ENCODE data around the gene CISD3. TPM values are rescaled to one million over a fixed set of nuclear protein-coding genes. Genes with fewer than 3 reads are reported as not detected.

CISD3 gene
- total and polyA plus RNA-seq, 10 of the 15 experiments (the other 5 are each of a cell fraction or from before 2014, with no cell fraction given), result 2.6 to 38.1 (median 8.1) TPM

- TF ChIP-seq, protein P1, sequence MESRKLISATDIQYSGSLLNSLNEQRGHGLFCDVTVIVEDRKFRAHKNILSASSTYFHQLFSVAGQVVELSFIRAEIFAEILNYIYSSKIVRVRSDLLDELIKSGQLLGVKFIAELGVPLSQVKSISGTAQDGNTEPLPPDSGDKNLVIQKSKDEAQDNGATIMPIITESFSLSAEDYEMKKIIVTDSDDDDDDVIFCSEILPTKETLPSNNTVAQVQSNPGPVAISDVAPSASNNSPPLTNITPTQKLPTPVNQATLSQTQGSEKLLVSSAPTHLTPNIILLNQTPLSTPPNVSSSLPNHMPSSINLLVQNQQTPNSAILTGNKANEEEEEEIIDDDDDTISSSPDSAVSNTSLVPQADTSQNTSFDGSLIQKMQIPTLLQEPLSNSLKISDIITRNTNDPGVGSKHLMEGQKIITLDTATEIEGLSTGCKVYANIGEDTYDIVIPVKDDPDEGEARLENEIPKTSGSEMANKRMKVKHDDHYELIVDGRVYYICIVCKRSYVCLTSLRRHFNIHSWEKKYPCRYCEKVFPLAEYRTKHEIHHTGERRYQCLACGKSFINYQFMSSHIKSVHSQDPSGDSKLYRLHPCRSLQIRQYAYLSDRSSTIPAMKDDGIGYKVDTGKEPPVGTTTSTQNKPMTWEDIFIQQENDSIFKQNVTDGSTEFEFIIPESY (IDR thresholded peaks at IDR 0.05), result no peak
- TF ChIP-seq SRF (IDR thresholded peaks at IDR 0.05; ENCODE audit: low read depth in 2 of 2, low read length in 2 of 2) (no peak), SREBF2 (IDR thresholded peaks at IDR 0.05; ENCODE audit: low read length) (no peak), SMC3 (IDR thresholded peaks at IDR 0.05; ENCODE audit: borderline replicate concordance, low read length) (peak; percentile 77), EP300 (IDR thresholded peaks at IDR 0.05; ENCODE audit: borderline replicate concordance in 1 of 2, control insufficient read depth in 1 of 2, low read depth in 2 of 2, low read length in 2 of 2) (no peak), IKZF1 (conservative IDR thresholded peaks at IDR 0.05) (no peak), NKRF (conservative IDR thresholded peaks at IDR 0.05) (no peak), PKNOX1 (IDR thresholded peaks at IDR 0.05) (no peak), NBN (IDR thresholded peaks at IDR 0.05) (0 out of 2 replicates have a peak, but pooled peaks have one; percentile 26), SIX5 (IDR thresholded peaks at IDR 0.05; ENCODE audit: low read depth, low read length, severe bottlenecking) (no peak), NR2C2 (IDR thresholded peaks at IDR 0.05; ENCODE audit: borderline replicate concordance, control insufficient read depth, insufficient read length, low read depth) (no peak), FOXM1 (IDR thresholded peaks at IDR 0.05; ENCODE audit: low read depth, low read length) (no peak), SMAD1 (IDR thresholded peaks at IDR 0.05; ENCODE audit: low read depth, partially characterized antibody) (no peak), RAD21 (IDR thresholded peaks at IDR 0.05; ENCODE audit: insufficient read depth, low read depth, low read length) (peak; percentile 75), ZNF384 (IDR thresholded peaks at IDR 0.05; ENCODE audit: borderline replicate concordance, low read depth, low read length) (no peak), MEF2B (IDR thresholded peaks at IDR 0.05; ENCODE audit: partially characterized antibody, poor library complexity, severe bottlenecking) (peak; percentile 19), EGR1 (IDR thresholded peaks at IDR 0.05; ENCODE audit: borderline replicate concordance in 1 of 2, low read depth in 2 of 2, low read length in 2 of 2) (no peak)
- TF ChIP-seq, protein P2, sequence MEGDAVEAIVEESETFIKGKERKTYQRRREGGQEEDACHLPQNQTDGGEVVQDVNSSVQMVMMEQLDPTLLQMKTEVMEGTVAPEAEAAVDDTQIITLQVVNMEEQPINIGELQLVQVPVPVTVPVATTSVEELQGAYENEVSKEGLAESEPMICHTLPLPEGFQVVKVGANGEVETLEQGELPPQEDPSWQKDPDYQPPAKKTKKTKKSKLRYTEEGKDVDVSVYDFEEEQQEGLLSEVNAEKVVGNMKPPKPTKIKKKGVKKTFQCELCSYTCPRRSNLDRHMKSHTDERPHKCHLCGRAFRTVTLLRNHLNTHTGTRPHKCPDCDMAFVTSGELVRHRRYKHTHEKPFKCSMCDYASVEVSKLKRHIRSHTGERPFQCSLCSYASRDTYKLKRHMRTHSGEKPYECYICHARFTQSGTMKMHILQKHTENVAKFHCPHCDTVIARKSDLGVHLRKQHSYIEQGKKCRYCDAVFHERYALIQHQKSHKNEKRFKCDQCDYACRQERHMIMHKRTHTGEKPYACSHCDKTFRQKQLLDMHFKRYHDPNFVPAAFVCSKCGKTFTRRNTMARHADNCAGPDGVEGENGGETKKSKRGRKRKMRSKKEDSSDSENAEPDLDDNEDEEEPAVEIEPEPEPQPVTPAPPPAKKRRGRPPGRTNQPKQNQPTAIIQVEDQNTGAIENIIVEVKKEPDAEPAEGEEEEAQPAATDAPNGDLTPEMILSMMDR (IDR thresholded peaks at IDR 0.05 in 2 of 3, conservative IDR thresholded peaks at IDR 0.05 in 1 of 3; ENCODE audit: control insufficient read depth in 2 of 3, extremely low read depth in 1 of 3, insufficient read depth in 1 of 3, low read depth in 3 of 3, low read length in 3 of 3), result peak; percentile 92 to 96 (median 95); a peak in 5 of 6 replicates
- TF ChIP-seq, protein P3, sequence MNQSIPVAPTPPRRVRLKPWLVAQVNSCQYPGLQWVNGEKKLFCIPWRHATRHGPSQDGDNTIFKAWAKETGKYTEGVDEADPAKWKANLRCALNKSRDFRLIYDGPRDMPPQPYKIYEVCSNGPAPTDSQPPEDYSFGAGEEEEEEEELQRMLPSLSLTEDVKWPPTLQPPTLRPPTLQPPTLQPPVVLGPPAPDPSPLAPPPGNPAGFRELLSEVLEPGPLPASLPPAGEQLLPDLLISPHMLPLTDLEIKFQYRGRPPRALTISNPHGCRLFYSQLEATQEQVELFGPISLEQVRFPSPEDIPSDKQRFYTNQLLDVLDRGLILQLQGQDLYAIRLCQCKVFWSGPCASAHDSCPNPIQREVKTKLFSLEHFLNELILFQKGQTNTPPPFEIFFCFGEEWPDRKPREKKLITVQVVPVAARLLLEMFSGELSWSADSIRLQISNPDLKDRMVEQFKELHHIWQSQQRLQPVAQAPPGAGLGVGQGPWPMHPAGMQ (IDR thresholded peaks at IDR 0.05; ENCODE audit: borderline replicate concordance), result no peak
These were observed 5.2 kb downstream of the CISD3 start (continued) for GRCh38 chr17:38735161-38735997.

All from GM12878 (cell line).